ENCODE data around the gene SCN8A. TPM values are rescaled to one million over a fixed set of nuclear protein-coding genes. Genes with fewer than 3 reads are reported as not detected.
"Not testable (repeated sequence)": the region's sequence is repeated elsewhere in the genome, so short reads cannot be mapped to it uniquely, and the experiment has no call there.

The SCN8A gene
- total RNA-seq, 1 experiment from 2014 or later = 1.1 TPM

- DNase-seq (ENCODE audit: low read depth, low spot score) = no peak
- in situ Hi-C loops (cut with HindIII; ENCODE audit: low pct_unique_long_range_greater_than_20kb, low sequenced_read_pairs) = no loop called here
Observed at GRCh38 chr12:51773145-51773869, 182.3 kb downstream of the SCN8A start.

GRCh38 chr12:51774933-51775332, 183.9 kb downstream of the SCN8A start:
- no peak for DNase-seq (ENCODE audit: low read depth, low spot score)
- in situ Hi-C loops (cut with HindIII; ENCODE audit: low pct_unique_long_range_greater_than_20kb, low sequenced_read_pairs) = no loop called here

- no peak for DNase-seq (ENCODE audit: low read depth, low spot score)
Observed at GRCh38 chr12:51777457-51777856, 186.4 kb downstream of the SCN8A start.

GRCh38 chr12:51777973-51778372, 186.9 kb downstream of the SCN8A start:
- in situ Hi-C loops (cut with HindIII; ENCODE audit: low pct_unique_long_range_greater_than_20kb, low sequenced_read_pairs) = no loop called here

More at GRCh38 chr12:51777457-51777856, 186.4 kb downstream of the SCN8A start:
- in situ Hi-C loops (cut with HindIII; ENCODE audit: low pct_unique_long_range_greater_than_20kb, low sequenced_read_pairs) = no loop called here

GRCh38 chr12:51779876-51780275, 188.8 kb downstream of the SCN8A start:
- in situ Hi-C loops (cut with HindIII; ENCODE audit: low pct_unique_long_range_greater_than_20kb, low sequenced_read_pairs) = no loop called here
- peak; percentile 13 for DNase-seq (ENCODE audit: low read depth, low spot score)

More at GRCh38 chr12:51777973-51778372, 186.9 kb downstream of the SCN8A start:
- no peak for DNase-seq (ENCODE audit: low read depth, low spot score)

GRCh38 chr12:51784688-51785087, 193.7 kb downstream of the SCN8A start:
- in situ Hi-C loops (cut with HindIII; ENCODE audit: low pct_unique_long_range_greater_than_20kb, low sequenced_read_pairs) = no loop called here
- DNase-seq (ENCODE audit: low read depth, low spot score) = no peak

- peak; percentile 51 for DNase-seq (ENCODE audit: low read depth, low spot score)
- in situ Hi-C loops (cut with HindIII; ENCODE audit: low pct_unique_long_range_greater_than_20kb, low sequenced_read_pairs) = no loop called here
Observed at GRCh38 chr12:51785906-51786305, 194.9 kb downstream of the SCN8A start.

- in situ Hi-C loops (cut with HindIII; ENCODE audit: low pct_unique_long_range_greater_than_20kb, low sequenced_read_pairs) = no loop called here
- DNase-seq (ENCODE audit: low read depth, low spot score) = no peak
Observed at GRCh38 chr12:51788876-51789275, 197.8 kb downstream of the SCN8A start.

GRCh38 chr12:51792417-51792816, 201.4 kb downstream of the SCN8A start:
- in situ Hi-C loops (cut with HindIII; ENCODE audit: low pct_unique_long_range_greater_than_20kb, low sequenced_read_pairs) = no loop called here
- no peak for DNase-seq (ENCODE audit: low read depth, low spot score)

- in situ Hi-C loops (cut with HindIII; ENCODE audit: low pct_unique_long_range_greater_than_20kb, low sequenced_read_pairs) = no loop called here
- DNase-seq (ENCODE audit: low read depth, low spot score) = no peak
Observed at GRCh38 chr12:51793201-51793600, 202.2 kb downstream of the SCN8A start.

GRCh38 chr12:51797301-51797700, 206.3 kb downstream of the SCN8A start:
- in situ Hi-C loops (cut with HindIII; ENCODE audit: low pct_unique_long_range_greater_than_20kb, low sequenced_read_pairs) = no loop called here

GRCh38 chr12:51798051-51798450, 207.0 kb downstream of the SCN8A start:
- DNase-seq (ENCODE audit: low read depth, low spot score); in situ Hi-C loops (cut with HindIII; ENCODE audit: low pct_unique_long_range_greater_than_20kb, low sequenced_read_pairs): not testable (repeated sequence)

More at GRCh38 chr12:51797301-51797700, 206.3 kb downstream of the SCN8A start:
- DNase-seq (ENCODE audit: low read depth, low spot score) = no peak

- in situ Hi-C loops (cut with HindIII; ENCODE audit: low pct_unique_long_range_greater_than_20kb, low sequenced_read_pairs) = no loop called here
- DNase-seq (ENCODE audit: low read depth, low spot score) = no peak
Observed at GRCh38 chr12:51798501-51798900, 207.5 kb downstream of the SCN8A start.

GRCh38 chr12:51801027-51801426, 210.0 kb downstream of the SCN8A start:
- DNase-seq (ENCODE audit: low read depth, low spot score) = no peak
- in situ Hi-C loops (cut with HindIII; ENCODE audit: low pct_unique_long_range_greater_than_20kb, low sequenced_read_pairs) = no loop called here

- in situ Hi-C loops (cut with HindIII; ENCODE audit: low pct_unique_long_range_greater_than_20kb, low sequenced_read_pairs) = no loop called here
- no peak for DNase-seq (ENCODE audit: low read depth, low spot score)
Observed at GRCh38 chr12:51806896-51807295, 215.9 kb downstream of the SCN8A start.

- DNase-seq (ENCODE audit: low read depth, low spot score) = no peak
- in situ Hi-C loops (cut with HindIII; ENCODE audit: low pct_unique_long_range_greater_than_20kb, low sequenced_read_pairs) = no loop called here
Observed at GRCh38 chr12:51809193-51809592, 218.2 kb downstream of the SCN8A start.

- in situ Hi-C loops (cut with HindIII; ENCODE audit: low pct_unique_long_range_greater_than_20kb, low sequenced_read_pairs) = no loop called here
- DNase-seq (ENCODE audit: low read depth, low spot score) = no peak
Observed at GRCh38 chr12:51811203-51812202, 220.5 kb downstream of the SCN8A start.

- in situ Hi-C loops (cut with HindIII; ENCODE audit: low pct_unique_long_range_greater_than_20kb, low sequenced_read_pairs) = no loop called here
- DNase-seq (ENCODE audit: low read depth, low spot score) = no peak
Observed at GRCh38 chr12:51812871-51813270, 221.8 kb downstream of the SCN8A start.

Data from SK-MEL-5 (cell line).